ENCODE results near the gene FITM1.

Gene FITM1

DNA sequence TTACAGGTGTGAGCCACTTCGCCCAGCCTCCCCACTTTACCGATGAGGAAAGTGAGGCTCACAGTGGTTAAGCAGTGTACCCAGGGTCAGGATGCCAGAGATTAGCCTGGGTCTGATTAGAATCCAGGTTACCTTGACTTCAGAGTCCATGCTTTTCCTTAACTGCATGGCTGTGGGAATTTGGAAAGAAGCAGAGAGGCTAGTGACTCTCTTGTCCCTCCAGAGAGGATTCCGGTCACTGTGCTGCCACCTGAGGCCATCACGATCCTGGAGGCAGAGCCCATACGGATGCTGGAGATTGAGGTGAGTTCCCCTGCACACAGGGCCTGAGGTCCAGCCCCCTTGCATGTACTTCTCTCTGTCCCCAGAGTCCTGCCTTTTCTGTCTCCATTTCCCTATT, 46.1 kb downstream of the FITM1 start:
- H3K27me3 ChIP-seq = no peaks in the 10 kb centered on the region
- TF ChIP-seq CTCF (IDR thresholded peaks at IDR 0.05; ENCODE audit: low read depth, low read length) = no peak
- no peaks in the 10 kb centered on the region for H3K4me1 ChIP-seq
- H3K36me3 ChIP-seq = peaks cover 39% of the 10 kb centered on the region
- no peaks in the 10 kb centered on the region for H3K9me3 ChIP-seq
- H3K4me3 ChIP-seq (ENCODE audit: low read depth, low read length) = no peak overlapping the region
- no peak for DNase-seq

- H3K4me3 ChIP-seq (ENCODE audit: low read depth, low read length) = no peak overlapping the region
- H3K27me3 ChIP-seq = no peaks in the 10 kb centered on the region
- H3K4me1 ChIP-seq = no peaks in the 10 kb centered on the region
- TF ChIP-seq CTCF (IDR thresholded peaks at IDR 0.05; ENCODE audit: low read depth, low read length) = no peak
- no peaks in the 10 kb centered on the region for H3K9me3 ChIP-seq
- peaks cover 45% of the 10 kb centered on the region for H3K36me3 ChIP-seq
- DNase-seq = no peak
Measured at GRCh38 chr14:24177041-24177825, 46.8 kb downstream of the FITM1 start.

DNA sequence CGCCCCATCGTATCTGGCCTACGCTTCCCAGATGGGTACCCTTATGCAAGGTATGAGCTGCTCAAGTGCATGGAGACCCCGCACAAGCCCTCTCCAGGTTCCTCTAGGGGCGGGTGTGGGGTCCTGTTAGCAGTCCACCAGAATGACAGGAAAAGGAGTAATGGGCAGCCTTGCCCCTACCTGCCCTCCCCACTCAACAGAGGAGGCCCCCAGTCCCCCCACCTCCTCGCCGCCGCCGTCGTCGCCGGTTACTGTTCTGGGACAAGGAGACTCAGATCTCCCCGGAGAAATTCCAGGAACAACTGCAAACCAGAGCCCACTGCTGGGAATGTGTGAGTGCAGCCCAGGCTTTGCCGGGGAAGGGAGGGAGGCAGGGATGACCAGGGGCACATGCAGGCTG, 47.4 kb downstream of the FITM1 start:
- Histone ChIP-seq H3K9me3 (no peaks in the 10 kb centered on the region), H3K4me3 (ENCODE audit: low read depth, low read length) (no peak overlapping the region), H3K27me3 (no peaks in the 10 kb centered on the region), H3K4me1 (no peaks in the 10 kb centered on the region), H3K36me3 (peaks cover 52% of the 10 kb centered on the region)
- DNase-seq = no peak
- TF ChIP-seq CTCF (IDR thresholded peaks at IDR 0.05; ENCODE audit: low read depth, low read length) = no peak

- H3K27me3 ChIP-seq = no peaks in the 10 kb centered on the region
- H3K4me3 ChIP-seq (ENCODE audit: low read depth, low read length) = no peak overlapping the region
- peaks cover 59% of the 10 kb centered on the region for H3K36me3 ChIP-seq
- no peak for DNase-seq
- TF ChIP-seq CTCF (IDR thresholded peaks at IDR 0.05; ENCODE audit: low read depth, low read length) = no peak
- H3K9me3 ChIP-seq = no peaks in the 10 kb centered on the region
- no peaks in the 10 kb centered on the region for H3K4me1 ChIP-seq
Measured at GRCh38 chr14:24178399-24179178, 48.1 kb downstream of the FITM1 start.

DNA sequence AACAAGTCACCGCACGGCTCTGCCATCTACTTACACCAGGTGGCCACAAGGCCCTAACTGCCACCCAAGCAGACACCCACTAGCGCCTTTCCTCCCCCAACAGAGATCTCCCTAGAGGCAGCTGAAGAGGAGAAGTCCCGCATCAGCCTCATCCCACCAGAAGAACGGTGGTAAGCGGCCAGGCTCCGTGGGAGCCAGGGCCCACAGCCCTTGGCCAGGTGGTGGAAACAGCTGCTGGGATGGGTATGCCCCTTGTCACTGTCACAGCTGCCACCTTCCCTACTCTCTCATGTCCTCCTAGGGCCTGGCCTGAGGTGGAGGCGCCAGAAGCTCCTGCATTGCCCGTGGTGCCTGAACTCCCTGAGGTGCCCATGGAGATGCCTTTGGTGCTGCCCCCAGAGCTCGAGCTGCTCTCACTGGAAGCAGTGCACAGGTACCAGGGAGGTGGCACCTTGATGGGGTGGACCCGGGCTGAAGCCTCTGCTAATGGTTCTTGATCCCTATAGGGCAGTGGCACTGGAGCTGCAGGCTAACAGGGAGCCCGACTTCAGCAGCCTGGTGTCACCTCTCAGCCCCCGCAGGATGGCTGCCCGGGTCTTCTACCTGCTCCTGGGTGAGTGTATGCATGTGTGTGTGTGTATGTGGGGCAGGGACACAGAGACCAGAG, 49.0 kb downstream of the FITM1 start:
- no peaks in the 10 kb centered on the region for H3K4me1 ChIP-seq
- no peak for DNase-seq
- peaks cover 64% of the 10 kb centered on the region for H3K36me3 ChIP-seq
- H3K27me3 ChIP-seq = no peaks in the 10 kb centered on the region
- H3K4me3 ChIP-seq (ENCODE audit: low read depth, low read length) = no peak overlapping the region
- no peak for TF ChIP-seq CTCF (IDR thresholded peaks at IDR 0.05; ENCODE audit: low read depth, low read length)
- H3K9me3 ChIP-seq = no peaks in the 10 kb centered on the region

All from BE2C (cell line).